DOHH2 (cell line): ENCODE results near the gene OSBPL10.

Experiments
- CTCF ChIP-seq: fragments of 200-600 bp; sonication (generic); IDR thresholded peaks from one replicate; pipeline ENCODE4 v1.5.1; 2014; ENCODE audit warnings: antibody characterized with exemption, mild to moderate bottlenecking, low read depth, low read length; ENCODE audit not compliant: poor library complexity, severe bottlenecking
- EZH2phosphoT487 ChIP-seq: fragments of 200-600 bp; sonication (generic); IDR thresholded peaks from 2 replicates; pipeline ENCODE4 v1.6.1; 2017; ENCODE audit warnings: borderline replicate concordance, mild to moderate bottlenecking, antibody characterized with exemption, low read length, moderate library complexity, mixed read lengths

- TF ChIP-seq CTCF (peak; percentile 18), EZH2phosphoT487 (no peak)
These were observed 212.5 kb downstream of the OSBPL10 start for GRCh38 chr3:31768479-31769125.
